ENCODE results near the gene UCK2. TPM values are rescaled to one million over a fixed set of nuclear protein-coding genes. Genes with fewer than 3 reads are reported as not detected.

Gene UCK2
- total RNA-seq, 1 experiment from 2014 or later = 91.2 TPM

GRCh38 chr1:165941531-165941930, 114.1 kb downstream of the UCK2 start:
- in situ Hi-C loops (cut with HindIII; ENCODE audit: low pct_unique_long_range_greater_than_20kb, low sequenced_read_pairs) = no loop called here
- no peaks in the 10 kb centered on the region for H3K36me3 ChIP-seq (ENCODE audit: control insufficient read depth, insufficient read depth, low read length)
- ChIA-PET POLR2A (no interaction called here), CTCF (interaction anchor here (0.6 kb wide), 1 partner anchor 27 kb away, joined by 9 read pairs; no protein-coding TSS in a partner anchor)
- H3K4me1 ChIP-seq (ENCODE audit: control insufficient read depth, insufficient read depth, low read length) = no peaks in the 10 kb centered on the region
- intact Hi-C loops (cut with micrococcal nuclease; ENCODE audit: unreplicated experiment) = no loop called here
- ATAC-seq (no peak), DNase-seq (ENCODE audit: low read depth, low spot score) (no peak)
- peaks cover 13% of the 10 kb centered on the region for H3K27me3 ChIP-seq (ENCODE audit: control insufficient read depth, insufficient read depth, low read length)
- TF ChIP-seq REST (IDR thresholded peaks at IDR 0.05; ENCODE audit: insufficient read depth in 1 of 2, low read depth in 2 of 2, low read length in 1 of 2) (no peak), TCF7L2 (IDR thresholded peaks at IDR 0.05; ENCODE audit: low read depth, low read length) (no peak), SIN3A (IDR thresholded peaks at IDR 0.05; ENCODE audit: borderline replicate concordance, insufficient read depth, low read depth, low read length) (no peak), POLR2AphosphoS5 (IDR thresholded peaks at IDR 0.05; ENCODE audit: low read depth, low read length) (no peak), CTCF (IDR thresholded peaks at IDR 0.05) (no peak)
- no peaks in the 10 kb centered on the region for H3K9me3 ChIP-seq (ENCODE audit: control insufficient read depth, insufficient read depth, low read depth, low read length)
- BruUV-seq (replicated peaks) = no TSS peak
- no peak overlapping the region for H3K27ac ChIP-seq (ENCODE audit: low read length)
- H3K4me3 ChIP-seq (ENCODE audit: low read depth in 2 of 2, low read length in 2 of 2) = no peak overlapping the region

- ATAC-seq (no peak), DNase-seq (ENCODE audit: low read depth, low spot score) (no peak)
- TF ChIP-seq CTCF (IDR thresholded peaks at IDR 0.05) (no peak), POLR2AphosphoS5 (IDR thresholded peaks at IDR 0.05; ENCODE audit: low read depth, low read length) (no peak), REST (IDR thresholded peaks at IDR 0.05; ENCODE audit: insufficient read depth in 1 of 2, low read depth in 2 of 2, low read length in 1 of 2) (no peak), SIN3A (IDR thresholded peaks at IDR 0.05; ENCODE audit: borderline replicate concordance, insufficient read depth, low read depth, low read length) (no peak), TCF7L2 (IDR thresholded peaks at IDR 0.05; ENCODE audit: low read depth, low read length) (no peak)
- BruUV-seq (replicated peaks) = no TSS peak
- ChIA-PET CTCF (no interaction called here), POLR2A (no interaction called here)
- Histone ChIP-seq H3K36me3 (ENCODE audit: control insufficient read depth, insufficient read depth, low read length) (no peaks in the 10 kb centered on the region), H3K4me3 (ENCODE audit: low read depth in 2 of 2, low read length in 2 of 2) (no peak overlapping the region), H3K9me3 (ENCODE audit: control insufficient read depth, insufficient read depth, low read depth, low read length) (no peaks in the 10 kb centered on the region), H3K27me3 (ENCODE audit: control insufficient read depth, insufficient read depth, low read length) (peaks cover 12% of the 10 kb centered on the region), H3K4me1 (ENCODE audit: control insufficient read depth, insufficient read depth, low read length) (no peaks in the 10 kb centered on the region), H3K27ac (ENCODE audit: low read length) (no peak overlapping the region)
- in situ Hi-C loops (cut with HindIII; ENCODE audit: low pct_unique_long_range_greater_than_20kb, low sequenced_read_pairs) = no loop called here
- intact Hi-C loops (cut with micrococcal nuclease; ENCODE audit: unreplicated experiment) = no loop called here
Observed at GRCh38 chr1:165942062-165942461, 114.6 kb downstream of the UCK2 start.
